Spleen (tissue), 7 donors: ENCODE results near the gene NOL9.

ENCODE experiments used
- POLR2A ChIP-seq, 3 donors: fragments of 450-650 bp; IDR thresholded peaks; one replicate each; pipeline ENCODE4 v1.5.1; 2017; ENCODE audit warnings: antibody characterized with exemption in 3 of 3, mild to moderate bottlenecking in 1 of 3
- POLR2AphosphoS5 ChIP-seq, 3 donors: sonication (generic); formaldehyde crosslinking; IDR thresholded peaks; one replicate each; pipeline ENCODE4 v1.5.1; 2017; ENCODE audit warnings: antibody characterized with exemption in 3 of 3
- TF ChIP-seq, protein P1 (sequence below), 11 experiments: fragments of 200-600 bp in 7 of 11; fragments of 450-650 bp in 4 of 11; sonication (generic) in 4 of 11; IDR thresholded peaks in 8 of 11; conservative IDR thresholded peaks in 3 of 11; 1 replicate in 7 of 11; 2 replicates in 4 of 11; pipeline versions ENCODE4 v1.4.0 to v1.8.0; 2016 to 2021; ENCODE audit warnings: antibody characterized with exemption in 11 of 11, inconsistent platforms in 4 of 11, mild to moderate bottlenecking in 1 of 11
- donor health status: DM: no; HTN: no; CAD: no; lungs with moderate emphysema.
- donor health status: DM: no; HTN: no; CAD: no.
- donor health status: DM: no; HTN: no; CAD: no.

DNA sequence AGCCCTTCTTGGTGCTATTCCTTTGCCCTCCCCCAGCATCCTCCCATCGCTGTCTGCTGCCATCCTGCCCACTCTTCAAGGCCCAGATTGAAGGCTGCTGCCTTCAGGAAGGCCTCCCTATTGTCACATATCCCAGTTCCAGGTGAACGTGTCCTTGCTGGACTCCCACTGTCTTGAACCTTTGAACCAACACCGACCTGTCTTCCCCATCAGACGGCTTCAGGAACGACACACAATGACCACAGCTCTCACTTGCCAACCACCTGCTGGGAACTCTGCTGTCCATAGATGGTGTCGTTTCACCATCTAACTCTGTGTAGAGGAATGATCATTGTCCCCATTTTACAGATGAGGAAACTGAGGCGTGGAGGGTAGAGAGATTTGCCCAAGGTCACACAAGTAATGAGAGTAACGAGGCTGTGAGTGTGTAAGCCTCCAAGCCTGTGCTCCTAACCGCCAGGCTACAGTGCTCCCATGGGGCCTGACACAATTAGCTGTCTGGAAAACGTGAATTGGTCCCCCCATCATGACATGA lies 53.0 kb downstream of the NOL9 start:
- TF ChIP-seq, protein P1, sequence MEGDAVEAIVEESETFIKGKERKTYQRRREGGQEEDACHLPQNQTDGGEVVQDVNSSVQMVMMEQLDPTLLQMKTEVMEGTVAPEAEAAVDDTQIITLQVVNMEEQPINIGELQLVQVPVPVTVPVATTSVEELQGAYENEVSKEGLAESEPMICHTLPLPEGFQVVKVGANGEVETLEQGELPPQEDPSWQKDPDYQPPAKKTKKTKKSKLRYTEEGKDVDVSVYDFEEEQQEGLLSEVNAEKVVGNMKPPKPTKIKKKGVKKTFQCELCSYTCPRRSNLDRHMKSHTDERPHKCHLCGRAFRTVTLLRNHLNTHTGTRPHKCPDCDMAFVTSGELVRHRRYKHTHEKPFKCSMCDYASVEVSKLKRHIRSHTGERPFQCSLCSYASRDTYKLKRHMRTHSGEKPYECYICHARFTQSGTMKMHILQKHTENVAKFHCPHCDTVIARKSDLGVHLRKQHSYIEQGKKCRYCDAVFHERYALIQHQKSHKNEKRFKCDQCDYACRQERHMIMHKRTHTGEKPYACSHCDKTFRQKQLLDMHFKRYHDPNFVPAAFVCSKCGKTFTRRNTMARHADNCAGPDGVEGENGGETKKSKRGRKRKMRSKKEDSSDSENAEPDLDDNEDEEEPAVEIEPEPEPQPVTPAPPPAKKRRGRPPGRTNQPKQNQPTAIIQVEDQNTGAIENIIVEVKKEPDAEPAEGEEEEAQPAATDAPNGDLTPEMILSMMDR (IDR thresholded peaks at IDR 0.05 in 8 of 11, conservative IDR thresholded peaks at IDR 0.05 in 3 of 11), result no peak
- TF ChIP-seq POLR2A (IDR thresholded peaks at IDR 0.05), result no peak
- no peak for TF ChIP-seq POLR2AphosphoS5 (IDR thresholded peaks at IDR 0.05)
